BJ (cell line): Measurements from ENCODE around the gene UMAD1. TPM values are rescaled to one million over a fixed set of nuclear protein-coding genes. Genes with fewer than 3 reads are reported as not detected.

Source experiments
- CTCF ChIA-PET: fragments of 350-600 bp; formaldehyde crosslinking; extraction: SDS; loops from one replicate; lab custom pipeline; 2021; ENCODE audit warnings: antibody characterized with exemption, inconsistent platforms; lab: Yijun Ruan, JAX
- POLR2A ChIA-PET: fragments of 300-600 bp; sonication (Branson Sonifier 250); formaldehyde crosslinking; extraction: SDS; loops from one replicate; lab custom pipeline; 2021; ENCODE audit warnings: antibody characterized with exemption; lab: Charles Lee
- DNase-seq: peaks from one replicate; pipeline ENCODE4 v3.0.0-alpha.2; 2011; ENCODE audit warnings: low read depth
- H3K27me3 ChIP-seq: 2 replicates; pipeline ENCODE4 v1.6.0; 2011; ENCODE audit warnings: low read length; ENCODE audit not compliant: control insufficient read depth, insufficient read depth
- H3K36me3 ChIP-seq: 2 replicates; pipeline ENCODE4 v1.5.1; 2011; ENCODE audit warnings: low read length; ENCODE audit not compliant: control insufficient read depth, insufficient read depth
- H3K4me3 ChIP-seq: 2 replicates; pipeline ENCODE4 v1.5.1; 2011; ENCODE audit warnings: low read depth, mild to moderate bottlenecking, control low read depth, low read length
- CTCF ChIP-seq: IDR thresholded peaks from 2 replicates; pipeline ENCODE4 v1.5.1; 2011; ENCODE audit warnings: low read depth, mild to moderate bottlenecking, control low read depth, inconsistent platforms, low read length, moderate library complexity; ENCODE audit not compliant: insufficient read depth
- polyA plus RNA-seq: library from polyadenylated mRNA; depleted of rRNA; stranded (reverse); fragments of >200 nt; gene quantifications from 2 replicates; pipeline ENCODE4 v1.2.3, GENCODE V29; 2011

Gene UMAD1
- polyA plus RNA-seq, 1 experiment, result 10.1 TPM

- POLR2A ChIA-PET, result no interaction called here
- DNase-seq, result no peak
- CTCF ChIA-PET, result no interaction called here
- Histone ChIP-seq H3K27me3 (no peaks in the 10 kb centered on the region), H3K36me3 (no peaks in the 10 kb centered on the region), H3K4me3 (no peak overlapping the region)
- TF ChIP-seq CTCF, result no peak
Measured at GRCh38 chr7:7786595-7786994, 146.0 kb downstream of the UMAD1 start.

GRCh38 chr7:7789551-7789988 is 149.0 kb downstream of the UMAD1 start:
- H3K36me3 ChIP-seq, result no peaks in the 10 kb centered on the region
- H3K27me3 ChIP-seq, result no peaks in the 10 kb centered on the region
- DNase-seq, result no peak
- POLR2A ChIA-PET, result no interaction called here
- no peak overlapping the region for H3K4me3 ChIP-seq
- CTCF ChIA-PET, result interaction anchor here (1.1 kb wide), 1 partner anchor 246 kb away, joined by 3 read pairs; no protein-coding TSS in a partner anchor
- no peak for TF ChIP-seq CTCF

GRCh38 chr7:7790041-7790741 is 149.6 kb downstream of the UMAD1 start:
- ChIA-PET CTCF (interaction anchor here (0.8 to 1.1 kb wide), 3 partner anchors 17 to 245 kb away, joined by 3 to 4 read pairs (median 3); no protein-coding TSS in a partner anchor), POLR2A (no interaction called here)
- TF ChIP-seq CTCF, result no peak
- Histone ChIP-seq H3K27me3 (no peaks in the 10 kb centered on the region), H3K36me3 (no peaks in the 10 kb centered on the region), H3K4me3 (no peak overlapping the region)
- no peak for DNase-seq

- Histone ChIP-seq H3K27me3 (no peaks in the 10 kb centered on the region), H3K4me3 (no peak overlapping the region), H3K36me3 (no peaks in the 10 kb centered on the region)
- DNase-seq, result no peak
- no peak for TF ChIP-seq CTCF
- POLR2A ChIA-PET, result no interaction called here
- CTCF ChIA-PET, result interaction anchor here (1.1 to 1.6 kb wide), 5 partner anchors 8 to 31 kb away, joined by 3 to 4 read pairs (median 3); no protein-coding TSS in a partner anchor
Measured at GRCh38 chr7:7791523-7791922, 151.0 kb downstream of the UMAD1 start.

- no peaks in the 10 kb centered on the region for H3K36me3 ChIP-seq
- TF ChIP-seq CTCF, result no peak
- no peaks in the 10 kb centered on the region for H3K27me3 ChIP-seq
- DNase-seq, result no peak
- POLR2A ChIA-PET, result no interaction called here
- H3K4me3 ChIP-seq, result no peak overlapping the region
- CTCF ChIA-PET, result interaction anchor here (1.1 to 1.6 kb wide), 4 partner anchors 8 to 31 kb away, joined by 3 to 4 read pairs (median 3); no protein-coding TSS in a partner anchor
Measured at GRCh38 chr7:7792056-7792455, 151.5 kb downstream of the UMAD1 start.
